DMS79 treated with DMSO at 0.1 percent for 48 hours (cell line): ENCODE results near the gene TRAPPC8.
A peak's percentile ranks its signal among the peaks of the same experiment; 100 is the strongest.
"Not testable (repeated sequence)": the region's sequence is repeated elsewhere in the genome, so short reads cannot be mapped to it uniquely, and the experiment has no call there.

Experiments used
- DNase-seq: peaks from one replicate; lab custom pipeline; 2025; lab: John Stamatoyannopoulos, UW

TRAPPC8 gene

DNA sequence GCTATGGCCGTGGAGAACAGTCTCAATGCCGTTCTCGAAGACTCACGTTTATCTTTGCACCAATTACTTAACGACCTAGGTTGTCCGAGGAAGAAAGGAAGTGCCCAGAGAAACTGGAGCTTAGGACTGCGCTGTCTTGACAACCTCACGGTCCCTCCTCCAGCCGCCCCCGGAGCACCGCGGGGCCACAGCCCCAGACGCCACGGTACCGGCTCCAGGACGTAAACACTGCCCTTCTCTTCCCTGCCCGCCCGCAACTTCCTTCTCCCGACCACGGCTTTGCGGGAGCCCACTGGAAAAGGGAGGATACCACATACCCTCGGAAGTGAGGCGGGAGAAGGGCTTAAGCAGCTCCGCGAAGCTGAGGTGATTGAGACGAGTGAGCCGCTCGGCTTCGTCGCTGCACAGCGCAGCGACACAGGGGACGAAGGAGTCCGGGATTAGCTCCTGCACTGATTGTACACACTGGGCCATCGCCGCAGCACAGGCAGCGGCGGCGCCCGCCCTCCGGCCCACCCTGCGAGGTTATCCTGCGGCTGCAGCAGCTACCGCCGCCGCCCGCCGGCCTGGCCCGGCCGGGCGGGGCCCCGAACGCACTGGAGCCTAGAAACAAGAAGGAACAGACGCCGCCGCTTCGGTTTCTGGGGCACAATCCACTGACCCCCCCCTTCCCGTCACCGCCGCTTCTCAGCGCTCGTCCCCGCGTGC is 483 bp downstream of the TRAPPC8 start:
- peak; percentile 41 for DNase-seq

DNA sequence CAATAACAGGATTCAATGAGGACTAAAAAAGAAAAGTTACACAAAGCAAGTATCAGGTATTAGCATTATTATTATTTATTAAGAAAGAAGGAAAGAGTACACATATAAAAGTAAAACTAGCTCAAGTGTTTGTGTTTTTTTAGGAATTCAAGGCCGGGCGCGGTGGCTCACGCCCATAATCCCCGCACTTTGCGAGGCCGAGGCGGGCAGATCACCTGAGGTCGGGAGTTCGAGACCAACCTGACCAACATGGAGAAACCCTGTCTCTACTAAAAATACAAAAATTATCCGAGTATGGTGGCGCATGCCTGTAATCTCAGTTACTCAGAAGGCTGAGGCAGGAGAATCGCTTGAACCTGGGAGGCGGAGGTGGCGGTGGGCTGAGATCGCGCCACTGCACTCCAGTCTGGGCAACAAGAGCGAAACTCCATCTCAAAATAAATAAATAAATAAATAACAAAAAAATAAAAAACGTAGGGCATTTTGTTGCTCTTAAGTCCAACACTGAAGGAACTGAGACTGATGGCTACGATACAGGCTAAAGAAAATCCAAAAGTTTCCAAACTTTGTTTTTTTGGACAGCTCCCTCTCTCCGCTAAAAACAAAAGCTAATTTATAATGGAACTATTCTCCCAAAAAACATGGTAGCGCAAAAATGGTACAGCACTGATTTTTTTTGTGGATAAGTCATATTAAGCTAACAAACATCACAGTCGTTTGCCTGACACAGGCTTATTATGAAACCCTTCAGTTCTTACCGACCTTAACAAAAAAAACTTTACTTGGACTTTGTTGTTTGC is 1.7 kb downstream of the TRAPPC8 start:
- DNase-seq: no peak

DNA sequence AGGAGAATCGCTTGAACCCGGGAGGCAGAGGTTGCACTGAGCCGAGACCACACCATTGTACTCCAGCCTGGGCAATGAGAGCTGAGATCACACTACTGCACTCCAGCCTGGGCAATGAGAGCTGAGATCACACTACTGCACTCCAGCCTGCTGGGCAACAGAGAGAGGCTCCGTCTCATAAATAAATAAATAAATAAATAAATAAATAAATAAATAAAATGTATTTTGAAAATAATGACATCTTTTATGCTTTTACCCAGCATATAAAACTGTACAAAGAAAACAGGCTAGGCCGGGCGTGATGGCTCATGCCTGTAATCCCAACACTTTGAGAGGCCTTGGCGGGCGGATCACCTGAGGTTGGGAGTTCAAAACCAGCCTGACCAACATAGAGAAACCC is 8.2 kb downstream of the TRAPPC8 start:
- not testable (repeated sequence) for DNase-seq

GRCh38 chr18:31931886-31932240 is 11.1 kb downstream of the TRAPPC8 start:
- no peak for DNase-seq

DNA sequence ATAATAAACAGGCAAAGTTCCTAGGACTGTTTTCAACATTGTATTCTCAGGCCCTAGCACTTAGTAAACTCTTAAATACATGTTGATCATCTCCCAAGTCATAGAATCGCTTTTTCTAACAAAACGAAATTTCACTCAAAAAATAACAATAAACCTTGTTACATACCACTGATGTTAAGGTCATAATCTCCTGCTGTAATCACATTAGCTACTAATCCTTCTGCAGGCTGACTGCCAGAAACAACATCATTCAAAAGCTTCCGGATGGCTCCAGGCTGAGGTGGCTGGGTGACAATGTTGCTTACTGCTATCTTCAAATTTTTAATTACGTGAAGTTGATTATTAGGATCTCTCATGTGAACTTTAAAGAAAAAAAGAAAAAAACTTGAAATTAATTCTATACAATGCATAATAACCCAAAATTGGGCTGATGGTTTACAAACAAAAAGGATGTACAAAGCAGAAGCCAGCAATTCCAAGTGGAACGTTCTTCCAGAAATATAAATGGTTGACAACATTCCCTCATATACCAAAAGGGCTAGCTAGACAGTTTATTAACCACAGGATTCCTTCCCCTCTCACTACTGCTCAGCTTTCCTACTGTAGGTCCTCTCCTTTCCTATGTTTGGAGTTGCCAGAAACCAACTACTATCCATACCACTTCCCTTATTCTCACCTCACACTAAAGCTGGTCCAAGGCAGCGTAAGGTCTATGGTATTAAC is 11.6 kb downstream of the TRAPPC8 start:
- no peak for DNase-seq

DNA sequence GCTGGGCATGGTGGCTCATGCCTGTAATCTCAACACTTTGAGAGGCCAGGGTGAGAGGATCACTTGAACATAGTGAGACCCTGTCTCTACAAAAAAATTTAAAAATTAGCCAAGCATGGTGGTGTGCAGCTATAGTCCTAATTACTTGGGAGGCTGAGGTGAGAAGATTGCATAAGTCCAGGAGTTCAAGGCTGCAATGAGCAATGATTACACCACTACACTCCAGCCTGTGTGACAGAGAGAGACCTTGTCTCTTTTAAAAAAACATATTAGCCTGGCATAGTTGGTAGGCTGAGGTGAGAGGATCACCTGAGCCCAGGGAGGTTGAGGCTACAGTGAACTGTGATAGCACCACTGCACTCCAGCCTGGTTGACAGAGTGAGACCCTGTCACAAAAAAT is 13.7 kb downstream of the TRAPPC8 start:
- DNase-seq: no peak

DNA sequence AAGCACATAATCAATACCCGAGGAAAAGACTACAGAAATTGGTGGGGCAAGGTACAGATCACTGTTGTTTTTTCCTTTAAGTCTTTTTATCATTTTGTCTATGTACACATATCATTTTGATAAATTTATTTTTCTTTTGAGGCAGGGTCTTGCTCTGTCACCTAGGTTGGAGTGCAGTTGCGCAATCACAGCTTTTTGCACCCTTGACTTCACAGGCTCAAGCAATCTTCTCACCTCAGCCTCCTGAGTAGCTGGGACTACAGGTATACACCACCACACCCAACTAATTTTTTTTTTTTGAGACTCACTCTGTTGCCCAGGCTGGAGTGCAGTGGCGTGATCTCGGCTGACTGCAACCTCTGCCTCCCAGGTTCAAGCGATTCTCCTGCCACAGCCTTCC is 15.9 kb downstream of the TRAPPC8 start:
- not testable (repeated sequence) for DNase-seq

DNA sequence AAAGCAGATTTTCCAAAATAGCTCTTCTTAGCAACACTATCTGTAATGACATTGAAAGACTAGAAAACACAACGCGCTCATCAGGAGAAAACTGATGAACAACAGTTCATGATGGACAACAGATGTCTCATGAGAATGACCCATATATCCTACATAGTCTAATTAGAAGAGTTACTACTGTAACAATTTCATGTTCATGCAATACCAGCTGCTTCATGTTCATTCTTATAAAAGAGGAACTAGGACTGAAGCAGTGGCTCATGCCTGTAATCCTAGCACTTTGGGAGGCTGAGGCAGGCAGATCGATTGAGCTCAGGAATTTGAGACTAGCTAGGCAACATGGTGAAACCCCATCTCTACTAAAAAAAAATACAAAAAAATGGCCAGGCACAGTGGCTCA is 22.7 kb downstream of the TRAPPC8 start:
- DNase-seq: no peak

DNA sequence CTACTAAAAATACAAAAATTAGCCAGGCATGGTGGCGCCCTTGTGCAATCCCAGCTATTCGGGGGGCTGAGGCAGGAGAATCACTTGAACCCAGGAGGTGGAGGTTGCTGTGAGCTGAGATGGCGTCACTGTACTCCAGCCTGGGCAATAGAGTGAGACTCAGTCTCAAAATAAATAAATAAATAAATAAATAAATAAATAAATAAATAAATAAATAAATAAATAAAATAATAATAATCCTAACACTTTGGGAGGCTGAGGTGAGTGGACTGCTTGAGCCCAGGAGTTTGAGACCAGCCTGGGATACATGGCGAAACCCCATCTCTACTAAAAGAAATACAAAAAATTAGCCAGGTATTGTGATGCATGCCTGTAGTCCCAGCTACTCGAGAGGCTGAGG is 23.6 kb downstream of the TRAPPC8 start:
- not testable (repeated sequence) for DNase-seq

DNA sequence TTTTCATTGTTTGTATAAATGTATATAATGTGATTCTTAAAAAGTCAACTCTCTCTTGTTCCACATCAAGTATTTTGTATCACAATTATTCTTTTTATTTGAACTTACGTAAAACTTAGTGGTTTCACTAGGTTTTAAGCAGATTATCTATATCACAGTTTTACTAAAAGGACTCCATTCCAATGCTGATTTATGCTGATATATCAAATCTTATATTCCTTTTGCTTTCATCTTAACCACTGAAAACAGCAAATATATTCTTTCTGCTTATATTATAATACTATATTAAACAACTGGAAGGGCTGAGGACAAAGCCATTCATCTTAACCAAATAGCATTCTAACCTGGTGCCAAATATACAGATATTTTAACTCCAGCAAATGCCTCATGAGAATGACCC is 24.2 kb downstream of the TRAPPC8 start:
- no peak for DNase-seq

GRCh38 chr18:31901063-31901462 is 41.9 kb downstream of the TRAPPC8 start:
- DNase-seq: no peak

DNA sequence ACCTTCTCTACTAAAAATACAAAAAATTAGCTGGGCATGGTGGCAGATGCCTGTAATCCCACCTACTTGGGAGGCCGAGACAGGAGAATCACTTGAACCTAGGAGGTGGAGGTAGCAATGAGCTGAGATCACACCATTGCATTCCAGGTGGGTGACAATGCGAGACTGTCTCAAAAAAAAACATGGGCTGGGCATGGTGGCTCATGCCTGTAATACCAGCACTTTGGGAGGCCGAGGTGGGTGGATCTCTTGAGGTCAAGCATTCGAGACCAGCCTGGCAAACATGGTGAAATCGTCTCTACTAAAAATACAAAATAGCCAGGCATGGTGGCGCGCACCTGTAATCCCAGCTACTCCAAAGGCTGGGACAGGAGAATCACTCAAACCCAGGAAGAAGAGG is 43.2 kb downstream of the TRAPPC8 start:
- DNase-seq: not testable (repeated sequence)

GRCh38 chr18:31892936-31893335 is 50.0 kb downstream of the TRAPPC8 start:
- no peak for DNase-seq

GRCh38 chr18:31891566-31891965 is 51.4 kb downstream of the TRAPPC8 start:
- DNase-seq: no peak

DNA sequence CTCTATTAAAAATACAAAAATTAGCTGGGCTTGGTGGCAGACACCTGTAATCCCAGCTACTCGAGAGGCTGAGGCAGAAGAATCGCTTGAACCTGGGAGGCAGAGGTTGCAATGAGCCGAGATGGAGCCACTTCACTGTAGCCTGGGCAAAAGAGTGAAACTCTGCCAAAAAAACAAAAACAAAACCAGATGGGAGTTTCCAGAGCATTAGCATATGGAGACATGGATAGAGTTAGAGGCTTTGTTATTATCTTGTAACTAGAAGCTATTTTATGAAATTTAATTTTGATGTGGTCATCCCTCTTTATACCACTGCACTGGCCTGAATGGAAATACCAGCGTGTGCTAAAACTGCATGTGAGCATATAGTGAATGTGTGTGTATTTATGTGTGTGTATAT is 58.9 kb downstream of the TRAPPC8 start:
- no peak for DNase-seq

- no peak for DNase-seq
Measured at GRCh38 chr18:31880186-31880898, 62.6 kb downstream of the TRAPPC8 start.

- no peak for DNase-seq
Measured at GRCh38 chr18:31878358-31878757, 64.6 kb downstream of the TRAPPC8 start.

DNA sequence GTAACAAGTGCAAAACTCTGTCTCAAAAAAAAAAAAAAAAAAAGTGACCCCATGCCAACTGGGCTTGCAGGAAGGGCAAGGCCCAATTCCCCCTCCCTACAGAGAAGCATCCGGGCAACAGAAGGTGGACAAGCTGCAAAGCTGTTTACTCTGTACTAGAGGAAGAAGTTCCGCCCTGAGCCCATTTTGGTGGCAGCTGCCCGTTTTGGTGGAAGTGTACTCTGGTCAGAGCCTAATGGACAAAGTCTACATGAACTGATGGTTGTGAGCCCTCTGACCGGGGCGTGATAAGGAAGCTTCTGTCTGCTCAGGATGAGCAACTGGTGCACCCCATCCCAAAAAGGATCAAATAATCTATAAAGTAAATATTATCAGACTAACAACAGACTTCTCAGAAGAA is 65.0 kb downstream of the TRAPPC8 start:
- DNase-seq: no peak

DNA sequence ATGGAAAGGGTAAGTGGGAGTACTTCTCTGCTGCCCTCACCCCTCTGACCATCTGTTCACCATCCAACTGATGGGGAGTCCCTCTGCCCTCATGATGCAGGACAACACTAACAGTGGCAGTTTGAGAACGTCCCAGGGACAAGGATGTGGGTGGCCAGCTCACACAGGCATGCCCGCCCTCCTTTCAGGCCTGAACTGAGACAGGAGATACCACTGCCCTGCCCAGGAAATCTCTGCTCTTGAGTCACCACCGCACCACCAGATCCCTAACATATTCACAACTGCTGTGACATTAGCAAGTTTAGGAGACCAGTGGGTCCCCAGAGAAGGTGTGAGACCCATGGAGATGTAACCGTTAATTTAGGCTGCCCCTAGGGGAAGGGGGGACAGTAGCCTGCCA is 66.2 kb downstream of the TRAPPC8 start:
- no peak for DNase-seq

- DNase-seq: no peak
Measured at GRCh38 chr18:31875301-31875700, 67.6 kb downstream of the TRAPPC8 start.

- DNase-seq: no peak
Measured at GRCh38 chr18:31863103-31863502, 79.8 kb downstream of the TRAPPC8 start.

DNA sequence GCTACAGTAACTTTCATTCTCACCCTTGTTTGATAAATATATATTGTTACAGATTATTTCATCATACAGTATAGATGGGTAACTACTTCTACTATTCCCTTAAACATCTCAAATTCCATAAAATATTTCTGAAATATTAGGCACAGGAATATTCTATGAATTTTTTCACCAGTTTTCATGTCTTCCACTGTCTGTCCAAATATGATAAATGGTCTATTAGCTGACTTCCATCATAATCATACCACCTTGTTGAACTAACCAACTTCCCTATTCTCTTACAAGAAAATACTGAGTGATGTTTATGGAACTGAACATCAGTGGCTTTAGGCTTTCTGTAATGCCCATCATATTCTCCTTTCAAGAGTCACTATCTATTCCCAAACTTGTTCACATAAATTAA is 82.4 kb downstream of the TRAPPC8 start:
- no peak for DNase-seq
